Omental fat pad (tissue), 4 donors: Measurements from ENCODE around the gene AKAP5. TPM values are rescaled to one million over a fixed set of nuclear protein-coding genes. Genes with fewer than 3 reads are reported as not detected.

Experiments used
- ATAC-seq: fragments of 150-250 bp; one replicate; pipeline ENCODE4 v1.9.1; 2016; ENCODE audit warnings: mild to moderate bottlenecking, moderate library complexity; ENCODE audit not compliant: low FRiP score
- DNase-seq: peaks from one replicate; pipeline ENCODE4 v3.0.0-alpha.2; 2019; ENCODE audit warnings: low spot score
- CTCF ChIP-seq, 3 donors: fragments of 450-650 bp; IDR thresholded peaks; one replicate each; pipeline ENCODE4 v1.5.1; 2016 to 2017; ENCODE audit warnings: antibody characterized with exemption in 3 of 3, mild to moderate bottlenecking in 3 of 3, moderate library complexity in 2 of 3
- total RNA-seq, 4 donors: library from RNA; depleted of rRNA; stranded (reverse); fragments of >200 nt; gene quantifications; one replicate each; pipeline ENCODE4 v1.1.0, GENCODE V29; 2016

The AKAP5 gene
- total RNA-seq, 4 donors from 2014 or later = 0.47 to 1.4 (median 0.66) TPM

- TF ChIP-seq CTCF (IDR thresholded peaks at IDR 0.05) = no peak
- no peak for DNase-seq
- ATAC-seq = no peak
Observed at GRCh38 chr14:64502456-64502855, 37.2 kb downstream of the AKAP5 start.

- no peak for DNase-seq
- no peak for TF ChIP-seq CTCF (IDR thresholded peaks at IDR 0.05)
- no peak for ATAC-seq
Observed at GRCh38 chr14:64502887-64503433, 37.7 kb downstream of the AKAP5 start.

GRCh38 chr14:64503434-64504309 lies 38.4 kb downstream of the AKAP5 start, which contains the start of gene ZBTB25:
ZBTB25 (minus strand) TSS chr14:64503838; CDS start chr14:64490533, 13,305 bp downstream.
- peak; percentile 72 for DNase-seq
- no peak for TF ChIP-seq CTCF (IDR thresholded peaks at IDR 0.05)
- peak; percentile 80 for ATAC-seq

- peak; percentile 35 for DNase-seq
- ATAC-seq = peak; percentile 46
- TF ChIP-seq CTCF (IDR thresholded peaks at IDR 0.05) = no peak
Observed at GRCh38 chr14:64504310-64504896, 39.1 kb downstream of the AKAP5 start, which contains the start of gene ZBTB1. ZBTB1 (plus strand) TSS chr14:64504770; CDS start chr14:64521505, 16,735 bp downstream.

- DNase-seq (peak; percentile 73), ATAC-seq (peak; percentile 42)
- no peak for TF ChIP-seq CTCF (IDR thresholded peaks at IDR 0.05)
Observed at GRCh38 chr14:64504897-64505794, 39.8 kb downstream of the AKAP5 start.

GRCh38 chr14:64506721-64507120 lies 41.4 kb downstream of the AKAP5 start:
- ATAC-seq (no peak), DNase-seq (no peak)
- TF ChIP-seq CTCF (IDR thresholded peaks at IDR 0.05) = no peak
